ENCODE results near the gene RBM19.

Gene RBM19

GRCh38 chr12:113769305-113769704 is 196.8 kb downstream of the RBM19 start:
- H3K27ac ChIP-seq: no peak overlapping the region
- no peak overlapping the region for H3K4me3 ChIP-seq

GRCh38 chr12:113768850-113769249 is 197.3 kb downstream of the RBM19 start:
- no peak overlapping the region for H3K27ac ChIP-seq
- H3K4me3 ChIP-seq: no peak overlapping the region

- no peak overlapping the region for H3K27ac ChIP-seq
- no peak overlapping the region for H3K4me3 ChIP-seq
Measured at GRCh38 chr12:113766879-113767878, 198.9 kb downstream of the RBM19 start.

All from skin epidermis (tissue), 12 donors.